NB4 (cell line): ENCODE data around the gene COMMD2.

Experiments
- POLR2A ChIP-seq: IDR thresholded peaks from 2 replicates; pipeline ENCODE4 v1.6.1; 2011; ENCODE audit warnings: mild to moderate bottlenecking; ENCODE audit not compliant: insufficient read length; ENCODE audit errors: extremely low read depth
- TF ChIP-seq, protein P1 (sequence below): IDR thresholded peaks from one replicate; pipeline ENCODE4 v1.5.1; 2012; ENCODE audit warnings: low read depth, low read length

DNA sequence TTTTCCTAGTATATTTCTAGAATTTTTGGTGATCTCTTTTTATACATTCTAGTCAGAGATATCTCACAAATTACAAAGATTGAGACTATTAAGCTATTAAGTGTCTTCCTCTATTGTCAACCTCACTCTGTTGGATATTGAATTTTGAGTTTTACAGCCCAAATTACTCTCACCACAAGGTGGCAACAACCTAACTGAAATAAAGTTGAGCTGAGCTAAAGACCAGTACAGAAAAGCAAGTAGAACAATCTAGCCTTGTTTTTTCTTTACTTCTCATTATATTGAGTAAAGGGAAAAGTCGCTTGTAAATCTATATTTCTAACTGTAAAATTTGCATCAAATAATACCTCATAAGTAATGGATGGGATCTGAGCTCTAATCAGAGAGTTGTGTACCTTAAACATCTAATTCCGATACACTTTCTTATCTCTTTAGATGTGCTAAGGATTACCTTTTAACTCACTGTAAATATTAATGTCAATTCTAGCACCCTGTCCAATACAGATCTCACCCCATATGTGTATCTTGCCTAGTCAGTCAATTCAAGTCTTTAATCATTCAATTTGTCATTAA lies 13.6 kb upstream of the COMMD2 start:
- no peak for TF ChIP-seq POLR2A
- TF ChIP-seq, protein P1, sequence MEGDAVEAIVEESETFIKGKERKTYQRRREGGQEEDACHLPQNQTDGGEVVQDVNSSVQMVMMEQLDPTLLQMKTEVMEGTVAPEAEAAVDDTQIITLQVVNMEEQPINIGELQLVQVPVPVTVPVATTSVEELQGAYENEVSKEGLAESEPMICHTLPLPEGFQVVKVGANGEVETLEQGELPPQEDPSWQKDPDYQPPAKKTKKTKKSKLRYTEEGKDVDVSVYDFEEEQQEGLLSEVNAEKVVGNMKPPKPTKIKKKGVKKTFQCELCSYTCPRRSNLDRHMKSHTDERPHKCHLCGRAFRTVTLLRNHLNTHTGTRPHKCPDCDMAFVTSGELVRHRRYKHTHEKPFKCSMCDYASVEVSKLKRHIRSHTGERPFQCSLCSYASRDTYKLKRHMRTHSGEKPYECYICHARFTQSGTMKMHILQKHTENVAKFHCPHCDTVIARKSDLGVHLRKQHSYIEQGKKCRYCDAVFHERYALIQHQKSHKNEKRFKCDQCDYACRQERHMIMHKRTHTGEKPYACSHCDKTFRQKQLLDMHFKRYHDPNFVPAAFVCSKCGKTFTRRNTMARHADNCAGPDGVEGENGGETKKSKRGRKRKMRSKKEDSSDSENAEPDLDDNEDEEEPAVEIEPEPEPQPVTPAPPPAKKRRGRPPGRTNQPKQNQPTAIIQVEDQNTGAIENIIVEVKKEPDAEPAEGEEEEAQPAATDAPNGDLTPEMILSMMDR, result peak; percentile 32
